ENCODE measurements around the gene CBS.
"Not testable (repeated sequence)": the region's sequence is repeated elsewhere in the genome, so short reads cannot be mapped to it uniquely, and the experiment has no call there.

Gene CBS

DNA sequence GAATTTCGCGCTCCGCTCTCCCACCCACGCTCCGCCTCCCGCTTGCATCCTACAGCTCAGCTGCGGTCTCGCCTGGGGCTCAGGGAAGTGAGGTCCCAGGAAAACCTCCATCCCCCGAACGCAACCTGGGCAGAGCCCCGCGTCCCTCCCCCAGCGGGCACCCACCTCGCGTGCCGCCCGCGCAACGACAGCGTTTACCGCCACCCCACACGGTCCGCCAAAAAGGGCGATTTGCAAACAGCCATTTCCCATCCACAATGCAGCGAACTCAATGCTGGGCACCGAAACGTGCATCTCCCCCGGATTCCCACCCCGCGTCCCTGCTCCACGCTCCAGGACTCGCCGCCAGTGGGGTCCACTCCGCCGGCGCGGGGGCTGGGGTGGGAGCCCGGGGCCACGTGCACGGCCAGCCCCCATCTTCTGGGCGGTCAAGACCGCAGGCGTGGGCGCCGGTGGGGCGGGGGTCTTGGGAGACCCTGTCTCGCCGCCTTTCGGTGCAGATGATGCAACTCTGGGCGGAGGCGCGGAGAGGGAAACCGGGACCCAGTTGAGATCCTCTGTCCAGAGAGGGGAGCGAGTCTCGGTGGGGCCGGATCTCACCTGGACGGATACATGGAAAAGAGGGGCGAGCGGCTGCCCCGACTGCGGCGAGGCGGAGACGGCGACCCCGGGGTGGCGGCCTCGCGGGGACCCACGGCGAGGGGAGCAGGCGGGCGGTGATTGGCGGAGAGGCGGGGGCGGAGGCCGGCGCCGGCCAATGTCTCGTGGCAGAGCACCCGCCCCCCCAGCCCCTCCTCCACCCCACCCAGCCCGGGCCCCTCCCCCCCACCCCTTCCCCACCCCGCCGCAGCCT is at the start of gene CBS:
Gene CBS (minus strand): TSS at position 666 of the 853 bp plus-strand sequence. CDS start 3,642 bp downstream, outside the sequence.
- DNase-seq; in situ Hi-C loops (cut with HindIII; ENCODE audit: low pct_ligation_motif_present, low pct_unique_long_range_greater_than_20kb, low sequenced_read_pairs): not testable (repeated sequence)

GRCh38 chr21:43115956-43116355 is 40.3 kb upstream of the CBS start:
- DNase-seq; in situ Hi-C loops (cut with HindIII; ENCODE audit: low pct_ligation_motif_present, low pct_unique_long_range_greater_than_20kb, low sequenced_read_pairs): not testable (repeated sequence)

- DNase-seq; in situ Hi-C loops (cut with HindIII; ENCODE audit: low pct_ligation_motif_present, low pct_unique_long_range_greater_than_20kb, low sequenced_read_pairs): not testable (repeated sequence)
These were observed 38.8 kb upstream of the CBS start for GRCh38 chr21:43114483-43114882.

- in situ Hi-C loops (cut with HindIII; ENCODE audit: low pct_ligation_motif_present, low pct_unique_long_range_greater_than_20kb, low sequenced_read_pairs); DNase-seq: not testable (repeated sequence)
These were observed 33.4 kb upstream of the CBS start for GRCh38 chr21:43109006-43109405.

GRCh38 chr21:43108177-43108576 is 32.5 kb upstream of the CBS start:
- in situ Hi-C loops (cut with HindIII; ENCODE audit: low pct_ligation_motif_present, low pct_unique_long_range_greater_than_20kb, low sequenced_read_pairs); DNase-seq: not testable (repeated sequence)

GRCh38 chr21:43107794-43108137 is 32.1 kb upstream of the CBS start:
- DNase-seq; in situ Hi-C loops (cut with HindIII; ENCODE audit: low pct_ligation_motif_present, low pct_unique_long_range_greater_than_20kb, low sequenced_read_pairs): not testable (repeated sequence)

GRCh38 chr21:43106965-43107793 is 31.5 kb upstream of the CBS start, which contains the start of gene U2AF1:
TSS of gene U2AF1 (minus strand) at chr21:43107570. CDS start at chr21:43107494, 76 bp downstream.
- in situ Hi-C loops (cut with HindIII; ENCODE audit: low pct_ligation_motif_present, low pct_unique_long_range_greater_than_20kb, low sequenced_read_pairs); DNase-seq: not testable (repeated sequence)

DNA sequence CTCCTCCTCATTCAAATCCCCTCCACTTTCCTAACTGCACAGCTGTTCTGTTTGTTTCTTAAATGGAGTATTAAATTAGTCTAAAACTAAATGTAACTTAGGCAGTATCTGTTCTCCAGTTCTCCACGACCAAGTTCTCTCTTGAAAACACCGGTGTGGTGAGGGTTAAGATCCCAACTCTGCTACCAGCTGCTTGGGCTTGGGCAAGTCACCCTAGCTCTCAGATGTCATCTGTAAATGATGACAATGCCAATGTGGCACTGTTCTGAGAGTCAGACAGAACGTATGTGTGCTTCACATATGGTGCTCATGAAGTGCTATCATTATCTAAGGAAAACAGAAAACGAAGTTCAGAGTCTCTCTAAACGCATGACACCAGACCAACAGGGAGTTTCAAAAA is 29.0 kb upstream of the CBS start:
- in situ Hi-C loops (cut with HindIII; ENCODE audit: low pct_ligation_motif_present, low pct_unique_long_range_greater_than_20kb, low sequenced_read_pairs); DNase-seq: not testable (repeated sequence)

GRCh38 chr21:43102281-43102680 is 26.6 kb upstream of the CBS start:
- DNase-seq; in situ Hi-C loops (cut with HindIII; ENCODE audit: low pct_ligation_motif_present, low pct_unique_long_range_greater_than_20kb, low sequenced_read_pairs): not testable (repeated sequence)

DNA sequence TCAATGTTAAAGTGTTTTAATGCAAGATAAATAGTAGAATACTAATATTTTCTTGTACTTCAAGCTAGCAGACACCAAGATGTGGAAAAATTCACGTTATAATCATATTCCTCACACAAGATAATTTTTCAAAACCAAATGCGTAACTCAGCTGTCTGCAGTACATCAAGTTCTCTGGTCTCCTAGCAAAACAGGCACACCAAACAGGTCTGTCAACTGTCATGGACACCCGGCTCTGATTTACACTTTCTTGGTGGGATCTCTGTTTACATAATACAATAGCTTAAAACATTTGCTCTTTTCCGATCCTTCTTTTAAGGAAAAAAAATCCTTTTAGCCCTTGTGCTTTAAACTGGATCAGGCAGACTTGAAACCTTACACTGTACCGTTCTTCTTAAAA is 26.0 kb upstream of the CBS start:
- DNase-seq; in situ Hi-C loops (cut with HindIII; ENCODE audit: low pct_ligation_motif_present, low pct_unique_long_range_greater_than_20kb, low sequenced_read_pairs): not testable (repeated sequence)

DNA sequence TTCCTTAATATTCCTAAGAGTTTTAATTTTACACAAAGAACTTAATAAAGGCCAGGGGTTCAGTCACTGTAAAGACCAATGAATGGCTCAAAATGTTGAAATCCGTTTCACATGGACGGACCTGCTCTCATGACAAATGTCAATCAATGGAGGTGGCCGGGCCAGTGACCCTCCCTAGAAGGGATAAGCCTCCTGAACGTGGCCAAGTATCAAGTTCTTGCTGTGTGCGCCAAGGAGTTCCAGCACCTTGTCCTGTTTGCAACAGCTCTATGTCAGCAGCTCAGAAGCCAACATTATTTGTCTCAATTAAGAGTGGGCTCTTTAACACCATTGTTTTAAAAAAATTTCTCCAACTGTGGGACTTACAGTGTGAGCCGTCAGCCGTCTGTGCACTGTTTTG is 25.4 kb upstream of the CBS start:
- in situ Hi-C loops (cut with HindIII; ENCODE audit: low pct_ligation_motif_present, low pct_unique_long_range_greater_than_20kb, low sequenced_read_pairs); DNase-seq: not testable (repeated sequence)

GRCh38 chr21:43091979-43092614 is 16.5 kb upstream of the CBS start:
- DNase-seq; in situ Hi-C loops (cut with HindIII; ENCODE audit: low pct_ligation_motif_present, low pct_unique_long_range_greater_than_20kb, low sequenced_read_pairs): not testable (repeated sequence)

- in situ Hi-C loops (cut with HindIII; ENCODE audit: low pct_ligation_motif_present, low pct_unique_long_range_greater_than_20kb, low sequenced_read_pairs), result not testable (repeated sequence)
These were observed 15.3 kb upstream of the CBS start for GRCh38 chr21:43090947-43091346.

GRCh38 chr21:43089463-43089862 is 13.8 kb upstream of the CBS start:
- in situ Hi-C loops (cut with HindIII; ENCODE audit: low pct_ligation_motif_present, low pct_unique_long_range_greater_than_20kb, low sequenced_read_pairs); DNase-seq: not testable (repeated sequence)

More at GRCh38 chr21:43090947-43091346, 15.3 kb upstream of the CBS start:
- DNase-seq, result not testable (repeated sequence)

DNA sequence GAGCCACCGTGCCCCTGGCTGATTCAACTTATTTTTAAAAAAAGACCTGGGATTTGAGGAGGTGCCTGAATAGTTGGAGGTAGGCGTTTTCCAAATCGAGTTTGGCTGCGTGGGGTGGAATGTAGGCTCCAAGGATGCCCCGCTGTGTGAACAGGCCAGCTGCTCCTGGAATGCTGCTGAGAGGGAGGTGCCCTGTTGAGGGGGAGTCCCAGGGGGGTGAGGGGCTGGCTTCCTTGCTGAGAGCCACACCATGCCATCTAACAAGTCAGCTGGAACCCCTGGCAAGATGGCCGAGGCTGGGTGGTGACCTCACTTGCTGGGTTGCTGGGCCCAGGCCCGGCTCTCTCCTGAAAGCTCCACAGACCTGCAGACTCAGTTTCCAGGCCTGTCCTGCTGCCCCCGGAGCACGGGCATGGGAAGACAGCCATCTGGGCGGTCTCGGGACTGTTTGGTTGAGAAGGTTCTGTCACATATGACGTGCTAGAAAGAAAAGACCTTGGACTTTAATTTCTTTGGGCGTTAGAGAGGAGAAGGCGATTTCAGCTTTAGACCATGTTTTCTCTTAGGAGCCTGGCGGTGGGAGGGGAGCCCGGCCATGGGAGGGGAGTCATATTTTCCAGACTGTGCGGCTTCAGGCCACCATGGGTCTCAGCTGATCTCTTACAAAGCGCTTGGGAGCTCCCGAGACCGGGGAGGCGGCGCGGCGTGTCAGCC is 7.1 kb upstream of the CBS start:
- in situ Hi-C loops (cut with HindIII; ENCODE audit: low pct_ligation_motif_present, low pct_unique_long_range_greater_than_20kb, low sequenced_read_pairs); DNase-seq: not testable (repeated sequence)

DNA sequence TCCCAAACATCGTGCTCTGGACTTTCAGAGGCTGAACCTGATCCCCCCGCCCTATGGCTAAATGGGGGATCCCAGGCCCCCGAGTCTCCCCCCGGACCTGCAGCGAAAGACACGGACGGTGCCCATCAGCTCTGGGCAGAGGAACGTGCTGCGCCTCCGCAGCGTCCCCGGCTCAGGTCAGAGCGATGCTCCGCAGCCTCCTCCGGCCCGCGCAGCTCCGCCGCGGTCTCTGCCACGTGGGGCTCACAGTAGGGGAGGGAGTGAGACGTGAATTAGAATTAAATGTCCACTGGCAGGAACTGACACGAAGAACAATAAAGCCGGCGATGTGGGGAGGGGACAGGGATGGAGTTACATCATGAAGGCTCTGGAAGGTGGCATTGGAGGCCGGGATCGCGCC is 1.0 kb upstream of the CBS start:
- in situ Hi-C loops (cut with HindIII; ENCODE audit: low pct_ligation_motif_present, low pct_unique_long_range_greater_than_20kb, low sequenced_read_pairs); DNase-seq: not testable (repeated sequence)

- DNase-seq; in situ Hi-C loops (cut with HindIII; ENCODE audit: low pct_ligation_motif_present, low pct_unique_long_range_greater_than_20kb, low sequenced_read_pairs): not testable (repeated sequence)
These were observed 495 bp upstream of the CBS start for GRCh38 chr21:43076023-43076637.

All from ACHN (cell line).